Body of pancreas (tissue), 4 donors: ENCODE data around the gene SRSF12.

Experiments
- POLR2A ChIP-seq, 3 donors: fragments of 450-650 bp; IDR thresholded peaks; one replicate each; pipeline ENCODE4 v1.6.1; 2016; ENCODE audit warnings: antibody characterized with exemption in 3 of 3, mild to moderate bottlenecking in 2 of 3
- TF ChIP-seq, protein P1 (sequence below), 7 experiments: fragments of 450-650 bp in 4 of 7; fragments of 200-600 bp in 3 of 7; sonication (generic) in 3 of 7; IDR thresholded peaks; one replicate each; pipeline ENCODE4 v1.5.1; 2016 to 2019; ENCODE audit warnings: antibody characterized with exemption in 7 of 7

DNA sequence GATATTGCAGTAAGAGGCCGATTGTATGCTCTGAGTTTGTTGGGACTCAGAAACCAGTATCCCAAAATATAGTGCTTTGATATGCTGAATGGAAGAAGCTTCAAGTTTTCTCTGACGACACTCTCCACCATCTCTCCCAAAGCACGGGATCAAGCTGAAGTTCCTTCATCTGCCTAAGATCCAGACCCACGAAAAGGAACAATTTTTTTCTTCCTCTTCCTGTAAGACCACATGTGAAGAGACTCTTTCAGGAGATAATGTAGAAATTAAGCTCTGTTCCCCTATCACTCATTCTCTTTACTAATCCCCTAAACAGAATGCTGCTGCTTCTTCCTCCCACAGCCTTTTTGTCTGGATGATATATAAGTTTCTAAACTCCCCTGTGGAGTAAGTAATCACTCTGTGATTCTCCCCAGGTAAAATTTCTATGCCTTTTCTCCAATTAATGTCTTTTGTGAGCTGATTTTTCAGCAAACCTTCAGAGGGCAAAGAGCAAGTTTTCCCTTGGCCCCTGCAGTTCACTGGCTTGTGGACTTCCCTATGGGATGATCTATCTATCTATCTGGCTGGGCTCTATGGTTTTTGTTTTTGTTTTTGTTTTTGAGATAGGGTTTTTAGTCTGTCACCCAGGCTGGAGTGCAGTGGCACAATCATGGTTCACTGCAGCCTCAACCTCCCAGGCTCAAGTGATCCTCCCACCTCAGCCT is 50.8 kb downstream of the SRSF12 start:
- TF ChIP-seq, protein P1, sequence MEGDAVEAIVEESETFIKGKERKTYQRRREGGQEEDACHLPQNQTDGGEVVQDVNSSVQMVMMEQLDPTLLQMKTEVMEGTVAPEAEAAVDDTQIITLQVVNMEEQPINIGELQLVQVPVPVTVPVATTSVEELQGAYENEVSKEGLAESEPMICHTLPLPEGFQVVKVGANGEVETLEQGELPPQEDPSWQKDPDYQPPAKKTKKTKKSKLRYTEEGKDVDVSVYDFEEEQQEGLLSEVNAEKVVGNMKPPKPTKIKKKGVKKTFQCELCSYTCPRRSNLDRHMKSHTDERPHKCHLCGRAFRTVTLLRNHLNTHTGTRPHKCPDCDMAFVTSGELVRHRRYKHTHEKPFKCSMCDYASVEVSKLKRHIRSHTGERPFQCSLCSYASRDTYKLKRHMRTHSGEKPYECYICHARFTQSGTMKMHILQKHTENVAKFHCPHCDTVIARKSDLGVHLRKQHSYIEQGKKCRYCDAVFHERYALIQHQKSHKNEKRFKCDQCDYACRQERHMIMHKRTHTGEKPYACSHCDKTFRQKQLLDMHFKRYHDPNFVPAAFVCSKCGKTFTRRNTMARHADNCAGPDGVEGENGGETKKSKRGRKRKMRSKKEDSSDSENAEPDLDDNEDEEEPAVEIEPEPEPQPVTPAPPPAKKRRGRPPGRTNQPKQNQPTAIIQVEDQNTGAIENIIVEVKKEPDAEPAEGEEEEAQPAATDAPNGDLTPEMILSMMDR (IDR thresholded peaks at IDR 0.05): no peak
- TF ChIP-seq POLR2A (IDR thresholded peaks at IDR 0.05): no peak
